Measurements from ENCODE around the gene AMD1.
"Not testable (repeated sequence)": the region's sequence is repeated elsewhere in the genome, so short reads cannot be mapped to it uniquely, and the experiment has no call there.

AMD1 gene

GRCh38 chr6:110873981-110874879 is at the start of gene AMD1:
Gene AMD1, plus strand, starts transcription at chr6:110874785. Its CDS starts 321 bp downstream, at chr6:110875106.
- peak; percentile 65 for FAIRE-seq

- no peak for FAIRE-seq
Observed at GRCh38 chr6:110826236-110827129, 48.1 kb upstream of the AMD1 start.

GRCh38 chr6:110828396-110828795 is 46.2 kb upstream of the AMD1 start:
- FAIRE-seq, result no peak

- no peak for FAIRE-seq
Observed at GRCh38 chr6:110831405-110831804, 43.2 kb upstream of the AMD1 start.

DNA sequence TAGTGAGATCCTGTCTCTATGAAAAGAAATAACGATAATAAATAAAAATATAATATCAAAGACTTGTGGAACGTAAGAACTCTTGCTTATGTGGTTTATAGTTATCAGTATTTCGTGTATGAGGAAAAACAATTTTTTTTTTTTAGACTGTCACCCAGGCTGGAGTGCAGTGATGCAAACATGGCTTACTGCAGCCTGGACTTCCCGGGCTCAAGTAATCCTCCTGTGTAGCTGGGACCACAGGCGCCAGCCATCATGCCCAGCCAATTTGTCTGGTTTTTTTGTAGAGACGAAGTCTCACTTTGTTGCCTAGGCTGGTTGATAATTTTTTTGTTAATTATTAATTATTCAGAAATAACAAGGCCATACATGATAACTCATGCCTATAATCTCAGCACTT is 40.8 kb upstream of the AMD1 start:
- FAIRE-seq, result no peak

DNA sequence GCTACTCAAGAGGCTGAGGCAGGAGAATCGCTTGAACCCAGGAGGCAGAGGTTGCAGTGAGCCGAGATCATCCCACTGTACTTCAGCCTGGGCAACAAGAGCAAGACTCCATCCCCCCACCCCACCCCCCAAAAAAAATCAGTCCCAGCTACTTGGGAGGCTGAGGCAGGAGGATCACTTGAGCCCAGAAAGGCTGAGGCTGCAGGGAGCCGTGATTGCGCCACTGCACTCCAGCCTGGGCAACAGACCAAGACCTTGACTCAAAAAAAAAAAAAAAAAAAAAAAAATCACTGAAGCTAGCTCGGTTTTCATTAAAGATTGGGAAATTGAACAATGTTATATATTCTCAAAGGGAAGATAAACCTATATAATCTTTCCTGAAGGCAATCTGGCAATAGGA is 38.8 kb upstream of the AMD1 start:
- FAIRE-seq, result not testable (repeated sequence)

- FAIRE-seq, result no peak
Observed at GRCh38 chr6:110841266-110841665, 33.3 kb upstream of the AMD1 start.

DNA sequence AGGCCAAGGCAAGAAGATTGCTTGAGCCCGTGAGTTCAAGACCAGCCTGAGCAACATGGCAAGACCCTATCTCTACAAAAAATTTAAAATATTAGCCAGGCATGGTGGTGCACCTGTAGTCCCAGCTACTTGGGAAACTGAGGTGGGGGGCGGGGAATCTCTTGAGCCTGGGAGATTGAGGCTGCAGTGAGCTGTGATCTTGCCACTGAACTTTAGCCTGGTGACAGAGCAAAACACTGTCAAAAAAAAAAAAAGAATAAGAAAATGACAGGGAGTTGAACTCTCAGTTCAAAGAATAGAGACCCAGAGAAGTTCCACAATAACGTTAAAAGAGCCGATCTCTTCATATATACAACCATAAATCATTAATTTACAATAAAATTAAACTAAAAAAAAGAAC is 24.8 kb upstream of the AMD1 start:
- FAIRE-seq, result no peak

- no peak for FAIRE-seq
Observed at GRCh38 chr6:110852773-110853172, 21.8 kb upstream of the AMD1 start.

GRCh38 chr6:110853754-110854477 is 20.7 kb upstream of the AMD1 start:
- FAIRE-seq, result no peak

- no peak for FAIRE-seq
Observed at GRCh38 chr6:110856296-110856695, 18.3 kb upstream of the AMD1 start.

DNA sequence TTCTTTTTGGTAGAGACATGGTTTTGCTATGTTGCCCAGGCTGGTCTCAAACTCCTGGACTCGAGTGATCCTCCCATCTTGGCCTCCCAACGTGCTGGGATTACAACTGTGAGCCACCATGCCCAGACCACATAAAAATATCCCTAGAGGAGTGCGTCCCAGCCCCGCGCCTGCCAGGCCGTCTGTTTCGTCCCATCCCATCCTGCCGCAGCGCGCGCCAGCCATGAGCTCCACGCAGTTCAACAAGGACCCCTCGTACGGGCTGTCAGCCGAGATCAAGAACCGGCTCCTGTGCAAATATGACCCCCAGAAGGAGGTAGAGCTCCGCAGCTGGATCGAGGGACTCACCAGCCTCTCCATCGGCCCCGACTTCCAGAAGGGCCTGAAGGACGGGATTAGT is 16.6 kb upstream of the AMD1 start:
- no peak for FAIRE-seq

GRCh38 chr6:110858562-110859214 is 15.9 kb upstream of the AMD1 start:
- no peak for FAIRE-seq

- FAIRE-seq, result no peak
Observed at GRCh38 chr6:110859335-110859792, 15.2 kb upstream of the AMD1 start.

GRCh38 chr6:110864824-110865223 is 9.8 kb upstream of the AMD1 start:
- peak; percentile 91 for FAIRE-seq

DNA sequence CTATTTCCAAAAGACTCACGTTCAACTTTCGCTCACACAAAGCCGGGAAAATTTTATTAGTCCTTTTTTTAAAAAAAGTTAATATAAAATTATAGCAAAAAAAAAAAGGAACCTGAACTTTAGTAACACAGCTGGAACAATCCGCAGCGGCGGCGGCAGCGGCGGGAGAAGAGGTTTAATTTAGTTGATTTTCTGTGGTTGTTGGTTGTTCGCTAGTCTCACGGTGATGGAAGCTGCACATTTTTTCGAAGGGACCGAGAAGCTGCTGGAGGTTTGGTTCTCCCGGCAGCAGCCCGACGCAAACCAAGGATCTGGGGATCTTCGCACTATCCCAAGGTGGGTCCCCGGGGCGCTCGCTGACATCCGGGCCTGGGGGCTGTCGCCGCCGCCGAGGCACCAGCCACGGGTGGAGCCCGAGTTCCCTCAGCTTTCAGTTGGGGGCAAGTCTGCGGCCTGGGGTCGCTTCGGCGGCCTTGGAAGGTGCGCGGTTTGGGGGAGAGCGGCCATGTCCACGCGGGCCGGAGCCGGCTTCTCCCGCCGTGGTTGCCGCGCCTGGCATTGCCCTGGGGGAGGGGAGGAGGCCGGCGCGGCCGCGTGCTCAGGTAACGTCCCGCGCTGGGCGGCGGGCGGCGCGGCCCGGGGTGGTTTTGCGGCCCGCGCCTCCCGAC is 429 bp downstream of the AMD1 start:
- no peak for FAIRE-seq

- no peak for FAIRE-seq
Observed at GRCh38 chr6:110875548-110876169, 1.1 kb downstream of the AMD1 start.

- no peak for FAIRE-seq
Observed at GRCh38 chr6:110876170-110876773, 1.7 kb downstream of the AMD1 start.

DNA sequence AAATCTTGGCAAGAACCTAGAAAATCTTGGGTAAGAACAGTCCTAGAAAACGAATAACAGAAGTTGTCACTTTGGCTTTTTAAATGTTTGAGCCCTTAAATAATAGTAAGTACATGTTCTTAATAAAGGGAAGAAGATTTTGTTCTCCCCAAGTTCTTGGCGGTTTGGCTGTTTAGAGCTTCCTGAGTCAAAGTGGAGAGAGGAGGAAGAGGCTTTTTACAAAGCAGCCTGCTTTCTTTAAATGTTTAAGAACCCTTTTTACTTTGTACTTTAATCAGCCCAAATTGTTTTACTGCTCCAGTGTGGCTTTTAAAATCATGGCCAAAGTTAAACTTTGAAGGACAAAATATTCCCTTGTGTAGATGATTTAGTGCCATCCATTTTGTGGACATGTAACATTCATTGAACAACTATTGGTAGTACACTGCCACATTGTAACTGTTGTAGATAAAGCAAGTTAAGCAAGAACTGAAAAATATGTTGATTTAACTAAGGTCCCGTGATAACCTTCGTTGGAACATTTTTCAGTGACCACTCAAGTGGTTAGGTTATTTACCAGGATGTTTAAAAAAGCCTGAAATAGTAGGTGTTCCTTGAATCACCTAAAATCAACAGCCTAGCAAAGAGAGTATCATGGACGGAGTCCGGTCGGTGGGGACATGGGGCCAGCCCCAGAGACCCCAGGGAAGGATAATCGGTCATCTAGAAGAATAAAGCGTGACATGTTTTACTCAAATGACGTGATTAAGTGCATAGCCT is 2.4 kb downstream of the AMD1 start:
- FAIRE-seq, result no peak

DNA sequence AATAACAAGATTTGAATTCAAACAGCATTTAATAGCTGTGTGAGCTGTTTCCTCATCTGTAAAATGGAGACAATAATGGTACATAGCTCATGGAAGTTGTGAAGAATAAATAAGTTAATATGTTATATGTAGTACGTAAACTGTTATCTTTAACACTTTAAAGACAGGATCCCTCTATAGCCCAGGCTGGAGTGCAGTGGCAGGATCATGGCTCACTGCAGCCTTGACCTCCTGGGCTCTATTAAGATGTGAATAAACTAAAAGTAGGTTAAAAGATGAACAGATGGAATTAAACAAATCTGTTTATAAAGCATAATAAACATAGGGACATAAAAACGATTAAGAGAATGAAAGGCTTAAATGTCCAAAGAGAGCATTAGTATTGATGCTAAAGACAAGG is 3.0 kb downstream of the AMD1 start:
- FAIRE-seq, result no peak
